Measurements from ENCODE around the gene CRISP2. TPM values are rescaled to one million over a fixed set of nuclear protein-coding genes. Genes with fewer than 3 reads are reported as not detected.
A peak's percentile ranks its signal among the peaks of the same experiment; 100 is the strongest.

Gene CRISP2
- total and polyA plus RNA-seq, 9 of the 15 experiments (the other 6 are each of a cell fraction or from before 2014, with no cell fraction given): not detected

GRCh38 chr6:49666930-49667757, 46.2 kb downstream of the CRISP2 start (continued):
- TF ChIP-seq HOMEZ (CRISPR knock-in tag; IDR thresholded peaks at IDR 0.05) (no peak), ELK3 (CRISPR knock-in tag; IDR thresholded peaks at IDR 0.05) (no peak), TBL1XR1 (IDR thresholded peaks at IDR 0.05; ENCODE audit: low read length in 2 of 2) (no peak; a peak in 2 of 4 replicates), CEBPG (CRISPR knock-in tag; IDR thresholded peaks at IDR 0.05) (peak; percentile 87), CEBPG (tag; conservative IDR thresholded peaks at IDR 0.05 in 1 of 2, IDR thresholded peaks at IDR 0.05 in 1 of 2) (peak; percentile 86 to 91), HNRNPLL (IDR thresholded peaks at IDR 0.05; ENCODE audit: low read depth, low read length, poor library complexity, severe bottlenecking) (no peak), SRSF3 (IDR thresholded peaks at IDR 0.05; ENCODE audit: insufficient read depth, low read length) (no peak), CBX3 (IDR thresholded peaks at IDR 0.05; ENCODE audit: borderline replicate concordance in 1 of 2, low read length in 2 of 2) (0 out of 3 replicates have a peak, but pooled peaks of 1 of the 2 experiments have one; percentile 30), TAL1 (IDR thresholded peaks at IDR 0.05) (peak; percentile 48), ADNP (tag; IDR thresholded peaks at IDR 0.05) (no peak), KAT2B (IDR thresholded peaks at IDR 0.05; ENCODE audit: low read depth, low read length) (no peak), JUNB (CRISPR knock-in tag; conservative IDR thresholded peaks at IDR 0.05) (no peak), MAZ (CRISPR knock-in tag; conservative IDR thresholded peaks at IDR 0.05 in 1 of 2, IDR thresholded peaks at IDR 0.05 in 1 of 2) (peak in 1 of 2 experiments; percentile 32; a peak in 1 of 4 replicates), ZEB2 (IDR thresholded peaks at IDR 0.05) (peak; percentile 85), RCOR1 (IDR thresholded peaks at IDR 0.05; ENCODE audit: borderline replicate concordance in 1 of 2, low read depth in 2 of 2, low read length in 2 of 2) (peak in 1 of 2 experiments; percentile 84; a peak in 2 of 4 replicates), RB1 (IDR thresholded peaks at IDR 0.05; ENCODE audit: low read depth) (no peak), MEF2A (IDR thresholded peaks at IDR 0.05; ENCODE audit: control insufficient read depth, low read depth, low read length) (no peak), SMARCE1 (IDR thresholded peaks at IDR 0.05) (0 out of 2 replicates have a peak, but pooled peaks have one; percentile 55), MEIS2 (IDR thresholded peaks at IDR 0.05; ENCODE audit: partially characterized antibody) (peak; percentile 52), JUND (IDR thresholded peaks at IDR 0.05; ENCODE audit: borderline replicate concordance, low read depth, low read length) (peak; percentile 88), JUND (tag; IDR thresholded peaks at IDR 0.05; ENCODE audit: borderline replicate concordance, low read depth, low read length) (peak; percentile 72; the same call in 2 of the 3 replicates), PHF8 (IDR thresholded peaks at IDR 0.05; ENCODE audit: borderline replicate concordance, low read length) (no peak), HOXB6 (CRISPR knock-in tag; IDR thresholded peaks at IDR 0.05; ENCODE audit: borderline replicate concordance) (no peak), GTF2B (IDR thresholded peaks at IDR 0.05; ENCODE audit: extremely low read depth, insufficient read length) (no peak), ETV5 (CRISPR knock-in tag; IDR thresholded peaks at IDR 0.05; ENCODE audit: low read depth) (no peak)
